Measurements from ENCODE around the gene PSEN1.

- TF ChIP-seq POLR2A (IDR thresholded peaks at IDR 0.05): no peak
- no peak for TF ChIP-seq CTCF (IDR thresholded peaks at IDR 0.05)
These were observed 81.1 kb downstream of the PSEN1 start for GRCh38 chr14:73217411-73217810.
